GM23338 (cell line): ENCODE measurements around the gene CDC16. TPM values are rescaled to one million over a fixed set of nuclear protein-coding genes. Genes with fewer than 3 reads are reported as not detected.

Experiments
- ATAC-seq: fragments of 200-7000 bp; cut with Tn5 transposase; 3 replicates; pipeline ENCODE4 v1.9.1; 2020
- DNase-seq: peaks from one replicate; pipeline ENCODE4 v3.0.0-alpha.2; 2015; ENCODE audit warnings: low spot score
- H2AFZ ChIP-seq: fragments of 200-600 bp; sonication (generic); 2 replicates; pipeline ENCODE4 v1.8.0; 2016; ENCODE audit warnings: antibody characterized with exemption, mild to moderate bottlenecking, moderate library complexity
- H3F3A ChIP-seq: fragments of 200-600 bp; sonication (generic); replicated peaks from 2 replicates; pipeline ENCODE4 v1.8.0; 2017; ENCODE audit warnings: antibody characterized with exemption, mixed run types, low read depth
- H3K27ac ChIP-seq: fragments of 200-600 bp; sonication (generic); 2 replicates; pipeline ENCODE4 v1.6.1; 2016; ENCODE audit warnings: low read depth
- H3K27me3 ChIP-seq: fragments of 200-600 bp; sonication (generic); 2 replicates; pipeline ENCODE4 v1.8.0; 2016; ENCODE audit warnings: mild to moderate bottlenecking, mixed run types, moderate library complexity; ENCODE audit not compliant: insufficient read depth
- H3K36me3 ChIP-seq: fragments of 200-600 bp; sonication (generic); 2 replicates; pipeline ENCODE4 v1.8.0; 2016; ENCODE audit warnings: mild to moderate bottlenecking; ENCODE audit not compliant: insufficient read depth
- H3K4me1 ChIP-seq: fragments of 200-600 bp; sonication (generic); 2 replicates; pipeline ENCODE4 v1.8.0; 2016; ENCODE audit warnings: mild to moderate bottlenecking, moderate library complexity; ENCODE audit not compliant: insufficient read depth
- H3K4me2 ChIP-seq: fragments of 200-600 bp; sonication (generic); 2 replicates; pipeline ENCODE4 v1.7.1; 2017; ENCODE audit warnings: mixed run types
- H3K4me3 ChIP-seq: fragments of 200-600 bp; sonication (generic); 2 replicates; pipeline ENCODE4 v1.6.1; 2016; ENCODE audit warnings: mixed run types
- H3K79me2 ChIP-seq: fragments of 200-600 bp; sonication (generic); replicated peaks from 2 replicates; pipeline ENCODE4 v1.8.0; 2017; ENCODE audit warnings: mild to moderate bottlenecking; ENCODE audit not compliant: insufficient read depth
- H3K9me2 ChIP-seq: fragments of 200-600 bp; sonication (generic); 2 replicates; pipeline ENCODE4 v1.8.0; 2017; ENCODE audit not compliant: insufficient read depth
- H4K20me1 ChIP-seq: fragments of 200-600 bp; sonication (generic); replicated peaks from 2 replicates; pipeline ENCODE4 v1.8.0; 2017; ENCODE audit warnings: mild to moderate bottlenecking; ENCODE audit not compliant: insufficient read depth
- H3K27ac Mint-ChIP-seq: 2 replicates; pipeline ENCODE4 v1.8.0; 2020; ENCODE audit warnings: inconsistent platforms, mild to moderate bottlenecking, moderate library complexity, mixed read lengths
- H3K27me3 Mint-ChIP-seq: 3 replicates; pipeline ENCODE4 v1.8.0; 2022; ENCODE audit warnings: low read depth, mild to moderate bottlenecking, moderate library complexity, mixed read lengths, inconsistent platforms; ENCODE audit not compliant: insufficient read depth, poor library complexity
- H3K36me3 Mint-ChIP-seq: 3 replicates; pipeline ENCODE4 v1.8.0; 2021; ENCODE audit warnings: low read depth, mild to moderate bottlenecking, inconsistent platforms, moderate library complexity, mixed read lengths
- H3K4me1 Mint-ChIP-seq: 3 replicates; pipeline ENCODE4 v1.8.0; 2020; ENCODE audit warnings: mild to moderate bottlenecking, inconsistent platforms, mixed read lengths
- H3K4me3 Mint-ChIP-seq: 3 replicates; pipeline ENCODE4 v1.8.0; 2021; ENCODE audit warnings: moderate library complexity, mild to moderate bottlenecking, inconsistent platforms, mixed read lengths
- H3K9me3 Mint-ChIP-seq: 3 replicates; pipeline ENCODE4 v1.8.0; 2020; ENCODE audit warnings: moderate library complexity, mild to moderate bottlenecking, inconsistent platforms, mixed read lengths
- CREB1 ChIP-seq: fragments of 250-450 bp; sonication (Bioruptor Pico); IDR thresholded peaks from 2 replicates; pipeline ENCODE4 v1.5.0; 2020; ENCODE audit warnings: low read depth, mild to moderate bottlenecking, moderate library complexity
- NANOG ChIP-seq: IDR thresholded peaks from 2 replicates; pipeline ENCODE4 v1.6.1; 2016; ENCODE audit warnings: antibody characterized with exemption, borderline replicate concordance
- POLR2AphosphoS5 ChIP-seq: IDR thresholded peaks from 2 replicates; pipeline ENCODE4 v1.6.1; 2016; ENCODE audit warnings: antibody characterized with exemption, low read depth
- polyA plus RNA-seq: library from polyadenylated mRNA; unstranded; fragments of >200 nt; fragmentation: Nextera tagmentation; extraction: Ambion mirVana; gene quantifications from 2 replicates; pipeline ENCODE4 v1.2.1, GENCODE V29; 2016
- total RNA-seq: library from RNA; depleted of rRNA; stranded (reverse); fragments of >200 nt; shearing (Covaris generic); gene quantifications from 2 replicates; pipeline ENCODE4 v1.2.3, GENCODE V29; 2014
- TF ChIP-seq, protein P1 (sequence below), 2 experiments: fragments of 200-600 bp in 1 of 2; sonication (generic) in 1 of 2; conservative IDR thresholded peaks; 2 replicates each; pipeline versions ENCODE4 v1.5.1 to v1.6.1; 2016 to 2017; ENCODE audit warnings: antibody characterized with exemption in 2 of 2, low read depth in 2 of 2, mild to moderate bottlenecking in 2 of 2, moderate library complexity in 1 of 2
- TF ChIP-seq, protein P2 (sequence below): IDR thresholded peaks from one replicate; pipeline ENCODE4 v1.6.1; 2018; ENCODE audit warnings: antibody characterized with exemption; ENCODE audit not compliant: unreplicated experiment

The CDC16 gene
- total and polyA plus RNA-seq, 2 experiments from 2014 or later = 86.1 to 91.3 TPM

DNA sequence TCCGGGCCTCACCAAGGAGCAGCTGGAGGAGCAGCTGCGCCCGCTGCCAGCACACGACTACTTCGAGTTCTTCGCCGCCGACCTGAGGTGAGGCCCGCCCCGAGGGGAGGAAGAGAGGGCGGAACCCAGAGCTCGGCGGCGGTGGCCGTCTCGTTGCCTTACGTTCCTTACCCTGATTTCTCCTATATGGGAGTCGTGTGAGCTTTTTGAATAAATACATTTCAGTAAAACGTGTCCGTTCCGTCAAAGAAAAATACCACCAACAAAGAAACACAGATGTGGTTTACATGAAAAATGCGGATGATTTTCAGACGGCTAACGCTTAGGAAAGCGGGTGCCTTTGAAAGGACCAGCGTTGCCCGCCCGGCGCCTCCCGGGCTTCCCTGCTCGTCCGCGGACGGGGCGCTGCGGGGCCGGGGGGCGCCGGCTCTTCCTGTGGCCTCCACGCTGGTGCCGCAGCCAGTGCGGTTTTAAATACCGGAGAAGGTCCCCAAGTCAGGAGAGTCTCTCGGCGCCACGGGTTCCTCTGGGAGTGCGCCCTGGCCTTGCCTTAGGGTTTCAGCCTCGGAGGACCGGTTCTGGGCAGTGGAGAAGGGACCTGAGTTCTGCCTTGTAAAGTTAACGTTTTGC lies 47.5 kb downstream of the CDC16 start:
- H3F3A ChIP-seq = peaks cover 14% of the 10 kb centered on the region
- H3K4me1 Mint-ChIP-seq = peaks cover 22% of the 10 kb centered on the region
- H3K36me3 ChIP-seq = peaks cover 22% of the 10 kb centered on the region; the same call in 1 of the 2 replicates
- peak overlapping the region; percentile 88 for H3K4me3 Mint-ChIP-seq
- no peaks in the 10 kb centered on the region for H3K9me2 ChIP-seq
- H3K27me3 Mint-ChIP-seq = peaks cover 11% of the 10 kb centered on the region
- H3K9me3 Mint-ChIP-seq = no peaks in the 10 kb centered on the region
- peaks cover 42% of the 10 kb centered on the region for H3K79me2 ChIP-seq
- DNase-seq (peak; percentile 82), ATAC-seq (peak; percentile 77)
- peaks cover 45% of the 10 kb centered on the region for H3K36me3 Mint-ChIP-seq
- peak overlapping the region; percentile 97 for H3K27ac ChIP-seq
- H2AFZ ChIP-seq = peak overlapping the region; percentile 34; the same call in 1 of the 2 replicates
- H4K20me1 ChIP-seq = peaks cover 16% of the 10 kb centered on the region; the same call in 1 of the 2 replicates
- TF ChIP-seq, protein P1, sequence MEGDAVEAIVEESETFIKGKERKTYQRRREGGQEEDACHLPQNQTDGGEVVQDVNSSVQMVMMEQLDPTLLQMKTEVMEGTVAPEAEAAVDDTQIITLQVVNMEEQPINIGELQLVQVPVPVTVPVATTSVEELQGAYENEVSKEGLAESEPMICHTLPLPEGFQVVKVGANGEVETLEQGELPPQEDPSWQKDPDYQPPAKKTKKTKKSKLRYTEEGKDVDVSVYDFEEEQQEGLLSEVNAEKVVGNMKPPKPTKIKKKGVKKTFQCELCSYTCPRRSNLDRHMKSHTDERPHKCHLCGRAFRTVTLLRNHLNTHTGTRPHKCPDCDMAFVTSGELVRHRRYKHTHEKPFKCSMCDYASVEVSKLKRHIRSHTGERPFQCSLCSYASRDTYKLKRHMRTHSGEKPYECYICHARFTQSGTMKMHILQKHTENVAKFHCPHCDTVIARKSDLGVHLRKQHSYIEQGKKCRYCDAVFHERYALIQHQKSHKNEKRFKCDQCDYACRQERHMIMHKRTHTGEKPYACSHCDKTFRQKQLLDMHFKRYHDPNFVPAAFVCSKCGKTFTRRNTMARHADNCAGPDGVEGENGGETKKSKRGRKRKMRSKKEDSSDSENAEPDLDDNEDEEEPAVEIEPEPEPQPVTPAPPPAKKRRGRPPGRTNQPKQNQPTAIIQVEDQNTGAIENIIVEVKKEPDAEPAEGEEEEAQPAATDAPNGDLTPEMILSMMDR (conservative IDR thresholded peaks at IDR 0.05; ENCODE audit: low read depth in 2 of 2) = no peak
- TF ChIP-seq POLR2AphosphoS5 = peak; percentile 67
- H3K4me1 ChIP-seq = peaks cover 10% of the 10 kb centered on the region
- no peaks in the 10 kb centered on the region for H3K27me3 ChIP-seq
- H3K4me2 ChIP-seq = peak overlapping the region; percentile 81
- peak overlapping the region; percentile 77 for H3K4me3 ChIP-seq
- H3K27ac Mint-ChIP-seq = peak overlapping the region; percentile 96

DNA sequence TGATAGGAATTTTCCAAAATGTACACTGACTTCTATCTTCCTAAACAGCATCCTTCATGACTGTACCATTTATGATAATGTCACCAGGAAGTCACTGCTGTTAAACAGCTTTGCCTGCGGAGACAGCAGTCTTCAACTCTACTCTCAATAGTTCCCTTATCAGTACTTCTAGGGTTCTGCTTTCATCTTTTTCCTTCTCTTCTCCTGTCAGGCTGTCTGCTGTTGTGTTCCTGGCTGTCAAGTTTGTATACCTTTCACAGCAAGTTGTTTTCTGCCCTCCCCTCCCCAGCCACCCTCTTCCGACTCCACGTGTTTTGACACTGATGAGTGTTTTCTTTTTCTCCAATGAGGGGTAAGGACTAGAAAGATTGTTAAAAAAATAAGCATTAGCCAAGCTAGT lies 48.9 kb downstream of the CDC16 start:
- Mint-ChIP-seq H3K9me3 (no peaks in the 10 kb centered on the region), H3K4me1 (peaks cover 22% of the 10 kb centered on the region), H3K27ac (no peak overlapping the region; the same call in 1 of the 2 replicates), H3K36me3 (peaks cover 60% of the 10 kb centered on the region), H3K4me3 (peak overlapping the region; percentile 51), H3K27me3 (peaks cover 15% of the 10 kb centered on the region)
- peak overlapping the region; percentile 41; the same call in 1 of the 2 replicates for H3K27ac ChIP-seq
- H2AFZ ChIP-seq = no peak overlapping the region
- peaks cover 16% of the 10 kb centered on the region for H3F3A ChIP-seq
- peaks cover 10% of the 10 kb centered on the region for H3K4me1 ChIP-seq
- TF ChIP-seq POLR2AphosphoS5 (no peak), NANOG (no peak), CREB1 (CRISPR knock-in tag) (no peak)
- TF ChIP-seq, protein P2, sequence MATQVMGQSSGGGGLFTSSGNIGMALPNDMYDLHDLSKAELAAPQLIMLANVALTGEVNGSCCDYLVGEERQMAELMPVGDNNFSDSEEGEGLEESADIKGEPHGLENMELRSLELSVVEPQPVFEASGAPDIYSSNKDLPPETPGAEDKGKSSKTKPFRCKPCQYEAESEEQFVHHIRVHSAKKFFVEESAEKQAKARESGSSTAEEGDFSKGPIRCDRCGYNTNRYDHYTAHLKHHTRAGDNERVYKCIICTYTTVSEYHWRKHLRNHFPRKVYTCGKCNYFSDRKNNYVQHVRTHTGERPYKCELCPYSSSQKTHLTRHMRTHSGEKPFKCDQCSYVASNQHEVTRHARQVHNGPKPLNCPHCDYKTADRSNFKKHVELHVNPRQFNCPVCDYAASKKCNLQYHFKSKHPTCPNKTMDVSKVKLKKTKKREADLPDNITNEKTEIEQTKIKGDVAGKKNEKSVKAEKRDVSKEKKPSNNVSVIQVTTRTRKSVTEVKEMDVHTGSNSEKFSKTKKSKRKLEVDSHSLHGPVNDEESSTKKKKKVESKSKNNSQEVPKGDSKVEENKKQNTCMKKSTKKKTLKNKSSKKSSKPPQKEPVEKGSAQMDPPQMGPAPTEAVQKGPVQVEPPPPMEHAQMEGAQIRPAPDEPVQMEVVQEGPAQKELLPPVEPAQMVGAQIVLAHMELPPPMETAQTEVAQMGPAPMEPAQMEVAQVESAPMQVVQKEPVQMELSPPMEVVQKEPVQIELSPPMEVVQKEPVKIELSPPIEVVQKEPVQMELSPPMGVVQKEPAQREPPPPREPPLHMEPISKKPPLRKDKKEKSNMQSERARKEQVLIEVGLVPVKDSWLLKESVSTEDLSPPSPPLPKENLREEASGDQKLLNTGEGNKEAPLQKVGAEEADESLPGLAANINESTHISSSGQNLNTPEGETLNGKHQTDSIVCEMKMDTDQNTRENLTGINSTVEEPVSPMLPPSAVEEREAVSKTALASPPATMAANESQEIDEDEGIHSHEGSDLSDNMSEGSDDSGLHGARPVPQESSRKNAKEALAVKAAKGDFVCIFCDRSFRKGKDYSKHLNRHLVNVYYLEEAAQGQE = no peak
- H4K20me1 ChIP-seq = peaks cover 21% of the 10 kb centered on the region
- DNase-seq (no peak), ATAC-seq (no peak)
- no peaks in the 10 kb centered on the region for H3K27me3 ChIP-seq
- H3K4me2 ChIP-seq = no peak overlapping the region
- peaks cover 21% of the 10 kb centered on the region; the same call in 1 of the 2 replicates for H3K36me3 ChIP-seq
- no peak overlapping the region for H3K4me3 ChIP-seq
- H3K9me2 ChIP-seq = no peaks in the 10 kb centered on the region
- peaks cover 55% of the 10 kb centered on the region for H3K79me2 ChIP-seq
